ENCODE data around the gene BLMH.

DNA sequence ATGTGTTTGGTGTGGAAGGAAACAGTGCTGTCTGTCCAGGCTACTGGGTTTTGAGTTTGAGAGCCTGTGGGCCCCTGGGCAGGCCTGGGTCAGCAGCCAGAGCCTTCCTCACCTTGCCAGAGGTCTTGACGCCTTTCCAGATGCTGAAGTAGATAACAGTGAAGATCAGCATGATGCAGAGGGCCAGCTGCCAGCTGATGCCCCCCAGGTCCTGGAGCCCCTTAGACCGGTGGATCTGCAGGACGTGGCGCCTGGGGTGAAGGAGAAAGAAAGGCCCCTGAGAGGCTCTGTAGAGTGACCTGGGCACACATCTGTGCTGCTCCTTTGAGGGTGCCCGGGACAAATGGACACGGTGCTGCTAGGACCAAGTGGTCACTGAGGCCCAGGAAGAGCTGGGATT is 74.7 kb downstream of the BLMH start:
- TF ChIP-seq, protein P1, sequence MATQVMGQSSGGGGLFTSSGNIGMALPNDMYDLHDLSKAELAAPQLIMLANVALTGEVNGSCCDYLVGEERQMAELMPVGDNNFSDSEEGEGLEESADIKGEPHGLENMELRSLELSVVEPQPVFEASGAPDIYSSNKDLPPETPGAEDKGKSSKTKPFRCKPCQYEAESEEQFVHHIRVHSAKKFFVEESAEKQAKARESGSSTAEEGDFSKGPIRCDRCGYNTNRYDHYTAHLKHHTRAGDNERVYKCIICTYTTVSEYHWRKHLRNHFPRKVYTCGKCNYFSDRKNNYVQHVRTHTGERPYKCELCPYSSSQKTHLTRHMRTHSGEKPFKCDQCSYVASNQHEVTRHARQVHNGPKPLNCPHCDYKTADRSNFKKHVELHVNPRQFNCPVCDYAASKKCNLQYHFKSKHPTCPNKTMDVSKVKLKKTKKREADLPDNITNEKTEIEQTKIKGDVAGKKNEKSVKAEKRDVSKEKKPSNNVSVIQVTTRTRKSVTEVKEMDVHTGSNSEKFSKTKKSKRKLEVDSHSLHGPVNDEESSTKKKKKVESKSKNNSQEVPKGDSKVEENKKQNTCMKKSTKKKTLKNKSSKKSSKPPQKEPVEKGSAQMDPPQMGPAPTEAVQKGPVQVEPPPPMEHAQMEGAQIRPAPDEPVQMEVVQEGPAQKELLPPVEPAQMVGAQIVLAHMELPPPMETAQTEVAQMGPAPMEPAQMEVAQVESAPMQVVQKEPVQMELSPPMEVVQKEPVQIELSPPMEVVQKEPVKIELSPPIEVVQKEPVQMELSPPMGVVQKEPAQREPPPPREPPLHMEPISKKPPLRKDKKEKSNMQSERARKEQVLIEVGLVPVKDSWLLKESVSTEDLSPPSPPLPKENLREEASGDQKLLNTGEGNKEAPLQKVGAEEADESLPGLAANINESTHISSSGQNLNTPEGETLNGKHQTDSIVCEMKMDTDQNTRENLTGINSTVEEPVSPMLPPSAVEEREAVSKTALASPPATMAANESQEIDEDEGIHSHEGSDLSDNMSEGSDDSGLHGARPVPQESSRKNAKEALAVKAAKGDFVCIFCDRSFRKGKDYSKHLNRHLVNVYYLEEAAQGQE (IDR thresholded peaks at IDR 0.05; ENCODE audit: insufficient read depth in 1 of 2, low read depth in 2 of 2, low read length in 2 of 2), result no peak
- TF ChIP-seq SIN3A (IDR thresholded peaks at IDR 0.05; ENCODE audit: borderline replicate concordance, insufficient read depth, low read length) (no peak), POLR2AphosphoS5 (IDR thresholded peaks at IDR 0.05; ENCODE audit: low read depth, low read length) (no peak), TAF1 (IDR thresholded peaks at IDR 0.05; ENCODE audit: borderline replicate concordance, insufficient read depth, low read length) (no peak)

Data from PFSK-1 (cell line).